BE2C (cell line): ENCODE results near the gene SPTBN5.

Source experiments
- DNase-seq: peaks from one replicate; pipeline ENCODE4 v3.0.0-alpha.2; 2020
- H3K27me3 ChIP-seq: fragments of 250-450 bp; sonication (Bioruptor Pico); 2 replicates; pipeline ENCODE4 v1.5.1; 2020; ENCODE audit warnings: mild to moderate bottlenecking
- H3K36me3 ChIP-seq: fragments of 250-450 bp; sonication (Bioruptor Pico); 2 replicates; pipeline ENCODE4 v1.5.1; 2020; ENCODE audit warnings: mild to moderate bottlenecking
- H3K4me1 ChIP-seq: fragments of 250-450 bp; sonication (Bioruptor Pico); 2 replicates; pipeline ENCODE4 v1.5.1; 2020
- H3K4me3 ChIP-seq: 2 replicates; pipeline ENCODE4 v1.5.1; 2011; ENCODE audit warnings: low read depth, low read length
- H3K9me3 ChIP-seq: fragments of 250-450 bp; sonication (Bioruptor Pico); 2 replicates; pipeline ENCODE4 v1.5.1; 2020
- TF ChIP-seq, protein P1 (sequence below): IDR thresholded peaks from 2 replicates; pipeline ENCODE4 v1.5.1; 2012; ENCODE audit warnings: mild to moderate bottlenecking, low read depth, low read length

The SPTBN5 gene

DNA sequence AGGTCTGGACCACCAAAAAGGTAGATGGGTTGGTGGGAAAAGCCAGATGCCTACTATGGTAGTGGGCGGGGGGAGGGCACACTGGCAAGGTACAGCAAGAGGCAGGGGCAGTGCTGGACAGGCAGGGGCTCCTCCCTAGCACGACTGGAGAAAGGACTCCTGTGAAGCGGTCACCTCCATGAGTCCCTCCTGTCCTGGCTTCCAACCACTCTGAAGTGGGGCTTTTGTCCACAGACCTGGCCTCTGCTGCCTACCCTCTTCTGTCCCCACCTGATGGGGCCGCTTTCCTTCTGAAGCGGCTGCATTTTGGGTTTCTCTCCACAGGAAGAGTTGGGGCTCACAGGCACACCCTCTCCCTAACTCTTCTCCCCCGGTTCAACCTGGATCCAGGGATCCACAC is 2.7 kb upstream of the SPTBN5 start:
- no peaks in the 10 kb centered on the region for H3K9me3 ChIP-seq
- H3K4me3 ChIP-seq = no peak overlapping the region
- DNase-seq = no peak
- no peaks in the 10 kb centered on the region for H3K27me3 ChIP-seq
- no peaks in the 10 kb centered on the region for H3K36me3 ChIP-seq
- TF ChIP-seq, protein P1, sequence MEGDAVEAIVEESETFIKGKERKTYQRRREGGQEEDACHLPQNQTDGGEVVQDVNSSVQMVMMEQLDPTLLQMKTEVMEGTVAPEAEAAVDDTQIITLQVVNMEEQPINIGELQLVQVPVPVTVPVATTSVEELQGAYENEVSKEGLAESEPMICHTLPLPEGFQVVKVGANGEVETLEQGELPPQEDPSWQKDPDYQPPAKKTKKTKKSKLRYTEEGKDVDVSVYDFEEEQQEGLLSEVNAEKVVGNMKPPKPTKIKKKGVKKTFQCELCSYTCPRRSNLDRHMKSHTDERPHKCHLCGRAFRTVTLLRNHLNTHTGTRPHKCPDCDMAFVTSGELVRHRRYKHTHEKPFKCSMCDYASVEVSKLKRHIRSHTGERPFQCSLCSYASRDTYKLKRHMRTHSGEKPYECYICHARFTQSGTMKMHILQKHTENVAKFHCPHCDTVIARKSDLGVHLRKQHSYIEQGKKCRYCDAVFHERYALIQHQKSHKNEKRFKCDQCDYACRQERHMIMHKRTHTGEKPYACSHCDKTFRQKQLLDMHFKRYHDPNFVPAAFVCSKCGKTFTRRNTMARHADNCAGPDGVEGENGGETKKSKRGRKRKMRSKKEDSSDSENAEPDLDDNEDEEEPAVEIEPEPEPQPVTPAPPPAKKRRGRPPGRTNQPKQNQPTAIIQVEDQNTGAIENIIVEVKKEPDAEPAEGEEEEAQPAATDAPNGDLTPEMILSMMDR = no peak
- H3K4me1 ChIP-seq = peaks cover 48% of the 10 kb centered on the region

DNA sequence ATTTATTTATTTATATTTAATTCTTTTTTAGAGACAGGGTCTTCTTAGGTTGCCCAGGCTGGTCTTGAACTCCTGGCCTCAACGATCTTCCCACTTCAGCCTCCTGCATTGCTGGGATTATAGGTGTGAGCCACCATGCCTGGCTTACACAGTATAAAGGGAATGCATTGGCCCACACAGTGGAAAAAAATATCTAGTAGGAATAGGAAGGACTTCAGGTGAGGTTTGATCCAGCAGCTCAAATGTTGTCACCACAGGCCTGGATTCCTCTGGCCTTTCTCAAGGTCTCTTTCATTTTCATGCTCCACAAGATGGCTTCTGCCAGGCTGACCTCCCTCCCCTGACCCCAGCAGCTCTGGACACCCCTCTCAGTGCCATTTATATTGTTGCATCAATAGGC is 2.1 kb upstream of the SPTBN5 start:
- H3K9me3 ChIP-seq = no peaks in the 10 kb centered on the region
- TF ChIP-seq, protein P1 = no peak
- DNase-seq = no peak
- H3K4me1 ChIP-seq = peaks cover 48% of the 10 kb centered on the region
- no peak overlapping the region for H3K4me3 ChIP-seq
- no peaks in the 10 kb centered on the region for H3K27me3 ChIP-seq
- no peaks in the 10 kb centered on the region for H3K36me3 ChIP-seq

DNA sequence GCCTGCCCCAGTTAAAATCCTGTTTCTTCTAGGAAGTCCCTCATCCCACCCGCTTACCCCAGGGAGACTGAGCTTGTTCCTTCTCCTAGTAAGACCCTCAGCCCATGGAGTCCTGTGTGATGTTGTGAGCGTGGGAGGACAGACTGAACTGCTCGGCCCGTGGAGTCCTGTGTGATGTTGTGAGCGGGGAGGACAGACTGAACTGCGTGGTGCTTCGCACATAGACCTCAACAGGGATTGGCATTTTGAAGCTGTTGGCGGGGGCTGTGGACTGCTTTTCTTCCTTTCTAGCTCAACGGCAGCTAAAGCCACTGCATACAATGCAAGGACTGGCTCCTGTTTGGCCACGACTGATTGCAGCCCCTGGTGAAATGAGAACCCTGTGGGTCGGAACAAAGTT is 1.6 kb upstream of the SPTBN5 start:
- no peaks in the 10 kb centered on the region for H3K27me3 ChIP-seq

DNA sequence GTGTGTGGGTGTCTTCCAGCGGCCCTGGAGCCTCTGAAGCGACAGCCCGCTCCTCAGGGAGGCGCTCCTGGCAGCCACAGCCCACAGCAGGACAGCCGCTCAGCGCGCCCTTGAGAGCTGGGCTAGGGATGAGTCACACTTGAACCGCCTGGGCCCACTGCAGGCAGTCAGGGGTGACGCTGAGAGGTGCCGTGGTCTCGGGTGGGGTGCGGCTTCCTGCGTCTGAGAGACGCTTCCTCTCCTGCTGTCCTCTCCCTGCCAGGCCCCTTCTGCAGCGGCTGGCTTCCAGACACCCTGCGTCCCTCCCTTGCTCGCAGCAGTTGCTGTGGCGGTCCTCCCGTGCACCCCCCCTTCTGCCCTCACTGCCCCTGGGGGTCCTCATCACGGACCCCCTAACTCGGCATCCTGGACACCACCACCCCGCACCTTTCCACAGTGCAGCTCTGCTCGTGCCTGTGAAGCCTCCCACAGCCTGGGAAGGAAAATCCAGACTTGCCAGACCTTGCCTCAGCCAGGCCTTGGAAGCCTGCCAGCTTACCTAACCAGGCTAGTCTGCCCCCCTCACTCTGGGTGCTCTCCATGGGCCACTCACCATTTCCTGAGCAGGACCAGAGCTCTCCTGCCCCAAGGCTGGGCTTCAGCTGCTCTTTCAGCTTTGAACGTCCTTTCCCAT is 1.1 kb upstream of the SPTBN5 start:
- Histone ChIP-seq H3K9me3 (no peaks in the 10 kb centered on the region), H3K4me1 (peaks cover 48% of the 10 kb centered on the region), H3K27me3 (no peaks in the 10 kb centered on the region), H3K4me3 (peak overlapping the region; percentile 47), H3K36me3 (no peaks in the 10 kb centered on the region)
- TF ChIP-seq, protein P1 = peak; percentile 24
- peak; percentile 98 for DNase-seq

More for the DNA sequence above, 1.6 kb upstream of the SPTBN5 start:
- no peaks in the 10 kb centered on the region for H3K9me3 ChIP-seq
- H3K4me1 ChIP-seq = peaks cover 48% of the 10 kb centered on the region
- DNase-seq = no peak
- no peaks in the 10 kb centered on the region for H3K36me3 ChIP-seq
- TF ChIP-seq, protein P1 = no peak
- no peak overlapping the region for H3K4me3 ChIP-seq

DNA sequence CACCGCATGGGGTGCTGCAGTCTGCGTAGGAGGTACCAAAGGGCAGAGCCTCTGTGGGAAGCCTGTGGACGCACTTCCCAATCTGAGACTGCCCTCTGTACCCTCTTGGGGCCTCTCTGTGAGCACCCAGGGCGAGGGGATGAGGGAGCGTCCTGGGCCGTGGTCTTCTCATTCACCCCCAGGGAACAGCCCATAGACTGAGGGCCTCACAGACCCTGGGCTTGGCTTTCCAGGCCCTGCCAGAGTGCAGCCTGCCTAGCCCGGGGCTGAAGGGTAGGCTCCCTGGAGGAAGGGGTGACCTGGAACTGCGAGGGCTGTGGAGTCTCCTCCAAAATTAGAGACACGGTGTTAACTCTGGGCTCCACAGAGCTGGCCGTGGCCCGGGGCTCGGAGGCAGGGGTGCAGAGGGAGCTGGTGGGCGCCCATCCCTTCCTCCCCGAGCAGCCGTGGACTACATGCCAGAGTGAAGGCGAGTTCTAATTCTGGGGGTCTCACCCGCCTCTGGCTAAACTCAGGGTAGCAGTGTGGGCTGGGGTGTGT is 468 bp upstream of the SPTBN5 start:
- no peak for DNase-seq
- Histone ChIP-seq H3K36me3 (no peaks in the 10 kb centered on the region), H3K4me3 (no peak overlapping the region), H3K27me3 (no peaks in the 10 kb centered on the region), H3K9me3 (no peaks in the 10 kb centered on the region), H3K4me1 (peaks cover 45% of the 10 kb centered on the region)
- TF ChIP-seq, protein P1 = no peak
